ENCODE measurements around the gene SIPA1.
A peak's percentile ranks its signal among the peaks of the same experiment; 100 is the strongest.
"Not testable (repeated sequence)": the region's sequence is repeated elsewhere in the genome, so short reads cannot be mapped to it uniquely, and the experiment has no call there.

The SIPA1 gene

GRCh38 chr11:65662799-65663638 lies 25.1 kb downstream of the SIPA1 start, which contains the start of gene RELA:
RELA (minus strand) TSS chr11:65662916; CDS start chr11:65662832, 84 bp downstream.
- peak; percentile 88 to 92 for DNase-seq

- DNase-seq, result peak; percentile 61 to 71
Measured at GRCh38 chr11:65663639-65664200, 25.8 kb downstream of the SIPA1 start.

- no peak for DNase-seq
Measured at GRCh38 chr11:65672180-65672860, 34.4 kb downstream of the SIPA1 start.

- DNase-seq, result no peak
Measured at GRCh38 chr11:65672982-65673381, 35.1 kb downstream of the SIPA1 start.

GRCh38 chr11:65680192-65680743 lies 42.4 kb downstream of the SIPA1 start:
- no peak for DNase-seq

GRCh38 chr11:65683480-65683879 lies 45.6 kb downstream of the SIPA1 start:
- not testable (repeated sequence) for DNase-seq

- DNase-seq, result no peak
Measured at GRCh38 chr11:65685981-65686380, 48.1 kb downstream of the SIPA1 start.

GRCh38 chr11:65691847-65692246 lies 53.9 kb downstream of the SIPA1 start:
- DNase-seq, result not testable (repeated sequence)

- DNase-seq, result no peak
Measured at GRCh38 chr11:65692367-65692766, 54.5 kb downstream of the SIPA1 start.

- no peak for DNase-seq
Measured at GRCh38 chr11:65695459-65696241, 57.7 kb downstream of the SIPA1 start.

GRCh38 chr11:65696802-65697552 lies 59.1 kb downstream of the SIPA1 start:
- DNase-seq, result no peak

GRCh38 chr11:65698205-65698604 lies 60.3 kb downstream of the SIPA1 start:
- DNase-seq, result no peak

- no peak for DNase-seq
Measured at GRCh38 chr11:65699306-65699705, 61.4 kb downstream of the SIPA1 start.

- DNase-seq, result no peak
Measured at GRCh38 chr11:65700399-65700798, 62.5 kb downstream of the SIPA1 start.

Measured in activated CD4-positive, alpha-beta T cell treated with anti-CD3 and anti-CD28 coated beads, Interleukin-2, amount 50 U/mL, for 48 hours (primary cell).